WTC11 (cell line): ENCODE data around the gene ERLEC1. TPM values are rescaled to one million over a fixed set of nuclear protein-coding genes. Genes with fewer than 3 reads are reported as not detected.

Source experiments
- ATAC-seq: fragments of 200-7000 bp; cut with Tn5 transposase; 2 replicates; pipeline ENCODE4 v1.10.0; 2021; ENCODE audit warnings: mild to moderate bottlenecking, moderate library complexity
- CTCF ChIA-PET: fragments of 300-600 bp; sonication (Branson Sonifier 250); formaldehyde crosslinking; loops from one replicate; lab custom pipeline; 2021; ENCODE audit warnings: antibody characterized with exemption; lab: Charles Lee
- POLR2A ChIA-PET: fragments of 350-600 bp; sonication (Branson Sonifier 250); formaldehyde crosslinking; loops from one replicate; lab custom pipeline; 2021; ENCODE audit warnings: antibody characterized with exemption; lab: Charles Lee
- DNase-seq: peaks from one replicate; pipeline ENCODE4 v3.0.0; 2021; ENCODE audit warnings: low spot score
- H3K27ac Mint-ChIP-seq: 2 replicates; pipeline ENCODE4 v1.8.0; 2021; ENCODE audit warnings: mixed read lengths
- H3K27me3 Mint-ChIP-seq: 2 replicates; pipeline ENCODE4 v1.8.0; 2021; ENCODE audit warnings: low read depth, mild to moderate bottlenecking, moderate library complexity, mixed read lengths
- H3K36me3 Mint-ChIP-seq: 2 replicates; pipeline ENCODE4 v1.8.0; 2021; ENCODE audit warnings: mixed read lengths
- H3K4me1 Mint-ChIP-seq: 2 replicates; pipeline ENCODE4 v1.8.0; 2022; ENCODE audit warnings: mixed read lengths
- H3K4me3 Mint-ChIP-seq: 2 replicates; pipeline ENCODE4 v1.8.0; 2021; ENCODE audit warnings: mild to moderate bottlenecking, moderate library complexity, mixed read lengths
- H3K9me3 Mint-ChIP-seq: 2 replicates; pipeline ENCODE4 v1.8.0; 2021; ENCODE audit warnings: mixed read lengths
- ARID4B ChIP-seq: sonication (generic); formaldehyde crosslinking; IDR thresholded peaks from 2 replicates; pipeline ENCODE4 v1.8.0; 2023; ENCODE audit warnings: missing genetic modification reagents, mild to moderate bottlenecking, borderline replicate concordance
- CBFB ChIP-seq: sonication (generic); formaldehyde crosslinking; IDR thresholded peaks from 2 replicates; pipeline ENCODE4 v1.8.1; 2022; ENCODE audit warnings: mild to moderate bottlenecking, low read depth, missing genetic modification reagents
- ERG ChIP-seq: fragments of 250-450 bp; sonication (Bioruptor Pico); IDR thresholded peaks from 2 replicates; pipeline ENCODE4 v1.8.0; 2021; ENCODE audit warnings: mild to moderate bottlenecking
- FOXK1 ChIP-seq: sonication (generic); formaldehyde crosslinking; IDR thresholded peaks from 2 replicates; pipeline ENCODE4 v1.8.0; 2022; ENCODE audit warnings: mild to moderate bottlenecking, moderate library complexity, missing genetic modification reagents
- FOXP4 ChIP-seq: sonication (generic); formaldehyde crosslinking; IDR thresholded peaks from 2 replicates; pipeline ENCODE4 v1.8.0; 2022; ENCODE audit warnings: mild to moderate bottlenecking, missing genetic modification reagents
- GTF2I ChIP-seq: fragments of 250-450 bp; sonication (Bioruptor Pico); conservative IDR thresholded peaks from 2 replicates; pipeline ENCODE4 v1.4.0; 2021; ENCODE audit warnings: mild to moderate bottlenecking
- HMGA2 ChIP-seq: fragments of 250-450 bp; sonication (Bioruptor Pico); IDR thresholded peaks from 2 replicates; pipeline ENCODE4 v1.4.0; 2021; ENCODE audit warnings: mild to moderate bottlenecking, moderate library complexity
- HMGXB4 ChIP-seq: sonication (generic); formaldehyde crosslinking; IDR thresholded peaks from 2 replicates; pipeline ENCODE4 v1.8.1; 2023; ENCODE audit warnings: mild to moderate bottlenecking, moderate library complexity, missing genetic modification reagents
- MYBL2 ChIP-seq: sonication (generic); formaldehyde crosslinking; IDR thresholded peaks from 2 replicates; pipeline ENCODE4 v1.8.1; 2023; ENCODE audit warnings: mild to moderate bottlenecking, moderate library complexity, missing genetic modification reagents
- NR2C2 ChIP-seq: sonication (generic); formaldehyde crosslinking; IDR thresholded peaks from 2 replicates; pipeline ENCODE4 v1.8.0; 2022; ENCODE audit warnings: mild to moderate bottlenecking, missing genetic modification reagents
- PRDM15 ChIP-seq: sonication (generic); formaldehyde crosslinking; IDR thresholded peaks from 2 replicates; pipeline ENCODE4 v1.8.0; 2022; ENCODE audit warnings: missing genetic modification reagents
- SMAD4 ChIP-seq: sonication (generic); formaldehyde crosslinking; IDR thresholded peaks from 2 replicates; pipeline ENCODE4 v1.8.0; 2022; ENCODE audit warnings: mild to moderate bottlenecking, missing genetic modification reagents
- TEAD4 ChIP-seq: sonication (generic); formaldehyde crosslinking; IDR thresholded peaks from 2 replicates; pipeline ENCODE4 v1.8.0; 2022; ENCODE audit warnings: mild to moderate bottlenecking, missing genetic modification reagents
- USF1 ChIP-seq: sonication (generic); formaldehyde crosslinking; IDR thresholded peaks from 2 replicates; pipeline ENCODE4 v1.8.0; 2022; ENCODE audit warnings: mild to moderate bottlenecking, missing genetic modification reagents
- USF2 ChIP-seq: sonication (generic); formaldehyde crosslinking; IDR thresholded peaks from 2 replicates; pipeline ENCODE4 v1.8.1; 2023; ENCODE audit warnings: mild to moderate bottlenecking, missing genetic modification reagents, moderate library complexity
- ZNF281 ChIP-seq: sonication (generic); formaldehyde crosslinking; IDR thresholded peaks from 2 replicates; pipeline ENCODE4 v1.8.0; 2023; ENCODE audit warnings: mild to moderate bottlenecking, missing genetic modification reagents
- ZNF416 ChIP-seq: fragments of 250-450 bp; sonication (Bioruptor Pico); IDR thresholded peaks from 2 replicates; pipeline ENCODE4 v1.9.0; 2021; ENCODE audit warnings: mild to moderate bottlenecking, inconsistent platforms
- total RNA-seq: library from RNA; stranded (reverse); gene quantifications from 3 replicates; pipeline ENCODE4 v1.2.3, GENCODE V29; 2021

The ERLEC1 gene
- total RNA-seq, 1 experiment from 2014 or later: 26.5 TPM

- Mint-ChIP-seq H3K27me3 (no peaks in the 10 kb centered on the region), H3K27ac (peak within 1 kb of the TSS; percentile 87), H3K4me1 (peaks cover 23% of the 10 kb centered on the region), H3K9me3 (no peaks in the 10 kb centered on the region; the same call in 1 of the 2 replicates), H3K36me3 (peaks cover 11% of the 10 kb centered on the region), H3K4me3 (peak within 1 kb of the TSS; percentile 90)
- ChIA-PET CTCF (interaction anchor here (0.6 to 1.7 kb wide), 6 partner anchors 9 to 259 kb away, joined by 3 to 7 read pairs (median 4); no protein-coding TSS in a partner anchor), POLR2A (interaction anchor here (1.0 to 2.2 kb wide), 3 partner anchors 9 to 29 kb away, joined by 3 to 11 read pairs (median 5); partner anchors contain the start of genes ASB3 and ERLEC1)
- ATAC-seq (peak; percentile 92), DNase-seq (peak; percentile 81)
- no peak for TF ChIP-seq USF2
- no peak for TF ChIP-seq ZNF416 (CRISPR knock-in tag)
- no peak for TF ChIP-seq NR2C2 (CRISPR knock-in tag)
- TF ChIP-seq ZNF281 (CRISPR knock-in tag): no peak
- no peak for TF ChIP-seq PRDM15 (CRISPR knock-in tag)
- no peak for TF ChIP-seq CBFB (CRISPR knock-in tag)
- no peak for TF ChIP-seq SMAD4
- TF ChIP-seq TEAD4 (CRISPR knock-in tag): no peak
- no peak for TF ChIP-seq USF1 (CRISPR knock-in tag)
- peak; percentile 49 for TF ChIP-seq FOXK1 (CRISPR knock-in tag)
- TF ChIP-seq GTF2I: no peak
- peak; percentile 48; the same call in 1 of the 2 replicates for TF ChIP-seq HMGXB4 (CRISPR knock-in tag)
- no peak for TF ChIP-seq FOXP4 (CRISPR knock-in tag)
- peak; percentile 57; the same call in 1 of the 2 replicates for TF ChIP-seq ARID4B (CRISPR knock-in tag)
- 0 out of 2 replicates have a peak, but pooled peaks have one; percentile 39 for TF ChIP-seq ERG (CRISPR knock-in tag)
- no peak for TF ChIP-seq MYBL2 (CRISPR knock-in tag)
- TF ChIP-seq HMGA2 (CRISPR knock-in tag): no peak
Observed at GRCh38 chr2:53767405-53768241, 19.2 kb upstream of the ERLEC1 start, which contains the start of gene CHAC2. CHAC2 (plus strand) TSS chr2:53767804; CDS start chr2:53767887, 83 bp downstream.
